Fibroblast of mammary gland (primary cell): ENCODE measurements around the gene NCKIPSD.

Experiments used
- DNase-seq: peaks from one replicate; pipeline ENCODE4 v3.0.0-alpha.2; 2010; ENCODE audit warnings: low read depth
- H3K4me3 ChIP-seq: 2 replicates; pipeline ENCODE4 v1.5.1; 2011; ENCODE audit warnings: low read depth, mild to moderate bottlenecking, low read length, moderate library complexity; ENCODE audit not compliant: control insufficient read depth
- TF ChIP-seq, protein P1 (sequence below): conservative IDR thresholded peaks from 2 replicates; pipeline ENCODE4 v1.5.1; 2011; ENCODE audit warnings: low read depth, low read length, inconsistent platforms; ENCODE audit not compliant: control insufficient read depth, insufficient read depth

NCKIPSD gene

DNA sequence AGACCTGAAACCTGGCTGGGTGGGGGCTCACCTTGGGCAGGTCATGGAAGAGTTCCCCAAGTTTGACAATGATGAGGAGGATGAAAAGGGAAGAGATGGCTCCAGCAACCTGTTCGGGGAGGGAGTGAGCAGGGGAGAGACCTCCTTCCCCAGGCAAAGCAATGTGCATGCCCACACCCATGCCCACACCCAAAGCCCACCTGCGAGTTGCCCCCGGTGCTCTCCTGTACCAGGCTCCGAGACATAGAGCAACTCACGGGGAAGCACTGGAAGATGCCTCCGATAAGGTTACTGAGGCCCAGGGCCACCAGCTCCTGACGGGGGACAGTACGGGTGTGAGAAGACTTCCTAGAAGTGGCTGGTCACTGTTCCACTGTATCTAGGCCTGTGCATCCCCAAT, 55.3 kb downstream of the NCKIPSD start:
- TF ChIP-seq, protein P1, sequence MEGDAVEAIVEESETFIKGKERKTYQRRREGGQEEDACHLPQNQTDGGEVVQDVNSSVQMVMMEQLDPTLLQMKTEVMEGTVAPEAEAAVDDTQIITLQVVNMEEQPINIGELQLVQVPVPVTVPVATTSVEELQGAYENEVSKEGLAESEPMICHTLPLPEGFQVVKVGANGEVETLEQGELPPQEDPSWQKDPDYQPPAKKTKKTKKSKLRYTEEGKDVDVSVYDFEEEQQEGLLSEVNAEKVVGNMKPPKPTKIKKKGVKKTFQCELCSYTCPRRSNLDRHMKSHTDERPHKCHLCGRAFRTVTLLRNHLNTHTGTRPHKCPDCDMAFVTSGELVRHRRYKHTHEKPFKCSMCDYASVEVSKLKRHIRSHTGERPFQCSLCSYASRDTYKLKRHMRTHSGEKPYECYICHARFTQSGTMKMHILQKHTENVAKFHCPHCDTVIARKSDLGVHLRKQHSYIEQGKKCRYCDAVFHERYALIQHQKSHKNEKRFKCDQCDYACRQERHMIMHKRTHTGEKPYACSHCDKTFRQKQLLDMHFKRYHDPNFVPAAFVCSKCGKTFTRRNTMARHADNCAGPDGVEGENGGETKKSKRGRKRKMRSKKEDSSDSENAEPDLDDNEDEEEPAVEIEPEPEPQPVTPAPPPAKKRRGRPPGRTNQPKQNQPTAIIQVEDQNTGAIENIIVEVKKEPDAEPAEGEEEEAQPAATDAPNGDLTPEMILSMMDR = no peak
- DNase-seq = no peak

GRCh38 chr3:48629894-48630293, 55.8 kb downstream of the NCKIPSD start:
- TF ChIP-seq, protein P1 = no peak
- H3K4me3 ChIP-seq = no peak overlapping the region

More for the DNA sequence above, 55.3 kb downstream of the NCKIPSD start:
- no peak overlapping the region for H3K4me3 ChIP-seq

GRCh38 chr3:48628277-48629017, 57.3 kb downstream of the NCKIPSD start:
- TF ChIP-seq, protein P1 = no peak
- no peak overlapping the region for H3K4me3 ChIP-seq
- DNase-seq = no peak

More at GRCh38 chr3:48629894-48630293, 55.8 kb downstream of the NCKIPSD start:
- DNase-seq = no peak

DNA sequence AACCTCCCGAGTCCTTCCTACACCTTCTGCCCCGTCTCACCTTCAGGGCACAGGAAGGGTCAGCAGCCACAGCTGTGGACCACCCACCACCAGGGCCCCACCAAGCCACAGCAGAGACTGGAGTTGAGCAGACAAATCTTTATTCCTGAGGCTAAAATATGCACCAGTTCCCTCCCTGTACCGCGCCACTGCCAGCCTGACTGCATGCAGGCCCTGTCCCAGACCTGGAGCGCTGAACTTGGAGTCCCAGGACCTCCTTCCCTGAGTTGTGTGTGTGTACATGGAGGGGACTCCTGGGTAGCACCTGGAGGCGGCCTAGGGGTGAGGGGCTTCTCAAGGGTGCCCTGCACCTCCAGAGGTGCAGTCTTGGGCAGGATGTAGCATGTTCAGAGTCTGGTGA, 60.1 kb downstream of the NCKIPSD start:
- TF ChIP-seq, protein P1 = no peak
- no peak for DNase-seq
- H3K4me3 ChIP-seq = no peak overlapping the region

GRCh38 chr3:48624767-48625166, 60.9 kb downstream of the NCKIPSD start:
- TF ChIP-seq, protein P1 = no peak
- no peak overlapping the region for H3K4me3 ChIP-seq
- no peak for DNase-seq

- no peak for DNase-seq
- H3K4me3 ChIP-seq = no peak overlapping the region
- TF ChIP-seq, protein P1 = no peak
These were observed 61.7 kb downstream of the NCKIPSD start for GRCh38 chr3:48623851-48624547.
